SK-N-SH (cell line): Measurements from ENCODE around the gene RUVBL2. TPM values are rescaled to one million over a fixed set of nuclear protein-coding genes. Genes with fewer than 3 reads are reported as not detected.
"Not testable (repeated sequence)": the region's sequence is repeated elsewhere in the genome, so short reads cannot be mapped to it uniquely, and the experiment has no call there.

ENCODE experiments used
- CTCF ChIA-PET: fragments of 300-600, 350-600 bp; formaldehyde crosslinking; extraction: SDS; loops from one replicate; lab custom pipeline; 2021; lab: Yijun Ruan, JAX
- POLR2A ChIA-PET: fragments of 350-600 bp; sonication (Branson Sonifier 250); formaldehyde crosslinking; extraction: SDS; loops from one replicate; lab custom pipeline; 2020; ENCODE audit warnings: antibody characterized with exemption, inconsistent platforms; lab: Yijun Ruan, JAX
- DNase-seq: peaks from one replicate; pipeline ENCODE4 v3.0.0; 2012
- H2AFZ ChIP-seq: fragments of 200-600 bp; sonication (generic); 2 replicates; pipeline ENCODE4 v1.8.1; 2016; ENCODE audit warnings: antibody characterized with exemption, mild to moderate bottlenecking, low read depth
- H3F3A ChIP-seq: fragments of 200-600 bp; sonication (generic); replicated peaks from 2 replicates; pipeline ENCODE3; 2016; ENCODE audit warnings: antibody characterized with exemption, mild to moderate bottlenecking; ENCODE audit not compliant: insufficient read depth
- H3K27ac ChIP-seq, 2 experiments: fragments of 200-500 bp in 1 of 2; fragments of 200-600 bp in 1 of 2; sonication (Bioruptor generic) in 1 of 2; sonication (generic), shearing (Covaris generic) in 1 of 2; 2 replicates each; pipeline versions ENCODE4 v1.5.1 to v1.6.1; 2014 to 2016; ENCODE audit warnings: low read depth in 2 of 2, inconsistent platforms in 1 of 2, low read length in 1 of 2, mild to moderate bottlenecking in 1 of 2, mixed read lengths in 1 of 2
- H3K27me3 ChIP-seq: fragments of 200-600 bp; sonication (generic), shearing (Covaris generic); 2 replicates; pipeline ENCODE4 v1.6.1; 2016; ENCODE audit warnings: mixed run types; ENCODE audit not compliant: insufficient read depth
- H3K36me3 ChIP-seq, 2 experiments: fragments of 200-500 bp in 1 of 2; fragments of 200-600 bp in 1 of 2; sonication (Bioruptor generic) in 1 of 2; sonication (generic) in 1 of 2; replicated peaks in 1 of 2; 2 replicates each; pipeline versions ENCODE3 to v1.5.1; 2014 to 2016; ENCODE audit warnings: low read length in 1 of 2, mild to moderate bottlenecking in 1 of 2; ENCODE audit not compliant: insufficient read depth in 2 of 2, control insufficient read depth in 1 of 2
- H3K4me1 ChIP-seq, 2 experiments: fragments of 200-500 bp in 1 of 2; fragments of 200-600 bp in 1 of 2; sonication (Bioruptor generic) in 1 of 2; sonication (generic), shearing (Covaris generic) in 1 of 2; 2 replicates each; pipeline versions ENCODE4 v1.5.1 to v1.6.1; 2014 to 2016; ENCODE audit warnings: low read depth in 1 of 2, low read length in 1 of 2, mixed run types in 1 of 2; ENCODE audit not compliant: insufficient read depth in 2 of 2, control insufficient read depth in 1 of 2
- H3K4me2 ChIP-seq: fragments of 200-600 bp; sonication (generic), shearing (Covaris generic); 2 replicates; pipeline ENCODE4 v1.6.1; 2017; ENCODE audit warnings: mixed run types
- H3K4me3 ChIP-seq, 2 experiments: fragments of 200-500 bp in 1 of 2; fragments of 200-600 bp in 1 of 2; sonication (Bioruptor generic) in 1 of 2; sonication (generic), shearing (Covaris generic) in 1 of 2; 2 replicates each; pipeline versions ENCODE4 v1.5.1 to v1.8.1; 2014 to 2016; ENCODE audit warnings: low read depth in 2 of 2, inconsistent platforms in 1 of 2, low read length in 1 of 2, mild to moderate bottlenecking in 1 of 2, mixed read lengths in 1 of 2, moderate library complexity in 1 of 2
- H3K79me2 ChIP-seq: fragments of 200-600 bp; sonication (generic); 2 replicates; pipeline ENCODE4 v1.8.1; 2017; ENCODE audit warnings: mild to moderate bottlenecking; ENCODE audit not compliant: insufficient read depth
- H3K9ac ChIP-seq: fragments of 200-600 bp; sonication (generic); 2 replicates; pipeline ENCODE4 v1.6.1; 2017; ENCODE audit warnings: mixed run types
- H3K9me2 ChIP-seq: fragments of 200-600 bp; sonication (generic); 2 replicates; pipeline ENCODE4 v1.6.1; 2017; ENCODE audit warnings: mixed run types
- H3K9me3 ChIP-seq: fragments of 200-600 bp; sonication (generic); 2 replicates; pipeline ENCODE4 v1.6.1; 2017; ENCODE audit warnings: mixed run types, mild to moderate bottlenecking, moderate library complexity
- H4K20me1 ChIP-seq: fragments of 200-600 bp; sonication (generic); 2 replicates; pipeline ENCODE4 v1.6.1; 2017; ENCODE audit warnings: mild to moderate bottlenecking, mixed run types; ENCODE audit not compliant: insufficient read depth
- CTCF ChIP-seq: fragments of 200-600 bp; sonication (generic); IDR thresholded peaks from 2 replicates; pipeline ENCODE4 v1.6.1; 2017; ENCODE audit warnings: antibody characterized with exemption, mild to moderate bottlenecking, moderate library complexity
- FOSL2 ChIP-seq: IDR thresholded peaks from 2 replicates; pipeline ENCODE4 v1.4.0; 2012; ENCODE audit warnings: low read depth, mild to moderate bottlenecking, moderate library complexity, borderline replicate concordance
- FOXJ3 ChIP-seq: sonication (generic); formaldehyde crosslinking; IDR thresholded peaks from 2 replicates; pipeline ENCODE4 v1.5.1; 2020; ENCODE audit warnings: mild to moderate bottlenecking, missing genetic modification reagents
- GABPA ChIP-seq: IDR thresholded peaks from 2 replicates; pipeline ENCODE4 v1.4.0; 2012; ENCODE audit warnings: low read depth, mild to moderate bottlenecking
- GATA2 ChIP-seq: sonication (generic); formaldehyde crosslinking; IDR thresholded peaks from 2 replicates; pipeline ENCODE4 v1.5.0; 2020; ENCODE audit warnings: mild to moderate bottlenecking, missing genetic modification reagents
- MEF2A ChIP-seq: IDR thresholded peaks from 2 replicates; pipeline ENCODE4 v1.4.0; 2012; ENCODE audit warnings: low read depth, borderline replicate concordance
- MXI1 ChIP-seq: IDR thresholded peaks from 2 replicates; pipeline ENCODE4 v1.6.1; 2012; ENCODE audit warnings: mild to moderate bottlenecking, low read depth, low read length, improper control_type of control experiment
- SIN3A ChIP-seq: IDR thresholded peaks from 2 replicates; pipeline ENCODE4 v1.6.1; 2012; ENCODE audit warnings: low read depth, mild to moderate bottlenecking, low read length, moderate library complexity, borderline replicate concordance
- SMC3 ChIP-seq: IDR thresholded peaks from 2 replicates; pipeline ENCODE4 v1.6.1; 2012; ENCODE audit warnings: low read depth, low read length, improper control_type of control experiment
- TAF1 ChIP-seq: IDR thresholded peaks from 2 replicates; pipeline ENCODE4 v1.6.1; 2012; ENCODE audit warnings: low read depth, mild to moderate bottlenecking, low read length, moderate library complexity, borderline replicate concordance
- USF1 ChIP-seq: IDR thresholded peaks from 2 replicates; pipeline ENCODE4 v1.4.0; 2012; ENCODE audit warnings: low read depth, borderline replicate concordance
- WGBS: methylation state at CpG from one replicate; pipeline ENCODE4 v1.1.6; 2017; ENCODE audit warnings: low lambda C conversion rate; 5-methylcytosine and 5-hydroxymethylcytosine counted together
- polyA plus RNA-seq, 3 experiments: library from polyadenylated mRNA; depleted of rRNA; stranded (reverse); fragments of >200 nt; gene quantifications; 2 replicates each; pipeline ENCODE4 v1.2.3, GENCODE V29; 2012
- TF ChIP-seq, protein P1 (sequence below): IDR thresholded peaks from 2 replicates; pipeline ENCODE4 v1.4.0; 2012; ENCODE audit warnings: low read depth

The RUVBL2 gene
- polyA plus RNA-seq, 1 of the 3 experiments (the other 2 are of a cell fraction) = 459 TPM

DNA sequence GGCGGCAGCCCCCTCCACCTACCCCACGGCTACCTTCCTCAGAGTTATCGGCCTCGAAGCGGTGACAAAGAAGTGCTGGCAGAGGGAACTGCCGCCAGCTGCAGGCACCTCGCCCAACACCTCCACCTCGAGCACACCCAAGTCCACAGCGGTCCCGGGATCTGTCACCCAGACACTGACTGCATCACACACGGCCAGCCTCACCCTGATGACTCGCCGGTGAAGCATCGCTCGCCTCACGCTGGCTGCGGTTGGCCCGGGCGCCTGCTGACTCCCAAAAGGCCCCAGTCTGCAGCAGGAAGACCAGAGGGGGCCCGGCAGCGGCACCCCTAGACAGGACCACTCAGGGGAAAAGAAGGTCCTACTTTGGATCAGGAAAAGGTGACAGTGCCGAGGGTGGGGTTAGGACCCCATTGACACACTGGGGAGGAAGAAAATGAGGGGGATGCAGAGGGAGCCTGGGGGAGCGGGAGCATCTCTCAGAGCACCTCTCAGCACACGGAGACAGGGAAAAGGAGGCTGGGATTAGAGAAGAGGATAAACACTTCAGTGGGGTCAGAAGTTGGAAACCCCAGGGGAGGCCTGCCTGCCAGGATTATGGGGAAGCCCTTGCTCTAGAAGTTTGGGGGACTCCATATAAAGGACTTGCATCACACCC, 56.8 kb downstream of the RUVBL2 start:
- H3K27me3 ChIP-seq, H4K20me1 ChIP-seq, H3K36me3 ChIP-seq, H3K9me3 ChIP-seq, DNase-seq, POLR2A ChIA-PET, H3K9ac ChIP-seq, H3F3A ChIP-seq, H3K4me3 ChIP-seq, H3K4me1 ChIP-seq, H3K79me2 ChIP-seq, H3K9me2 ChIP-seq: not testable (repeated sequence)
- WGBS = 40% methylated on average over 5 of the region's 24 CpGs
- CTCF ChIA-PET = interaction anchor here (1.0 kb wide), 1 partner anchor 9 kb away, joined by 3 read pairs; no protein-coding TSS in a partner anchor
- H3K4me2 ChIP-seq = peak overlapping the region; percentile 37; the same call in 1 of the 2 replicates
- TF ChIP-seq FOSL2 = peak; percentile 30; the same call in 1 of the 2 replicates
- H2AFZ ChIP-seq = peak overlapping the region; percentile 46; the same call in 1 of the 2 replicates
- peak overlapping the region in 1 of 2 experiments; percentile 44; a peak in 1 of 4 replicates for H3K27ac ChIP-seq

GRCh38 chr19:49056101-49056901, 62.6 kb downstream of the RUVBL2 start:
- peaks cover 48% of the 10 kb centered on the region for H3K79me2 ChIP-seq
- peaks cover 14% of the 10 kb centered on the region for H3F3A ChIP-seq
- H3K27ac ChIP-seq = peak overlapping the region in 1 of 2 experiments; percentile 40; a peak in 1 of 4 replicates
- H3K9me3 ChIP-seq = no peaks in the 10 kb centered on the region
- peak; percentile 91 for DNase-seq
- WGBS = 5% methylated on average over 22 of the region's 63 CpGs
- no peaks in the 10 kb centered on the region for H3K9me2 ChIP-seq
- peaks cover 0 to 15% of the 10 kb centered on the region in 2 experiments; a peak in 2 of 4 replicates for H3K4me1 ChIP-seq
- no peaks in the 10 kb centered on the region for H4K20me1 ChIP-seq
- no peaks in the 10 kb centered on the region for H3K36me3 ChIP-seq
- H2AFZ ChIP-seq = peak overlapping the region; percentile 82
- TF ChIP-seq MEF2A (no peak), TAF1 (0 out of 2 replicates have a peak, but pooled peaks have one; percentile 29), SIN3A (no peak), FOXJ3 (CRISPR knock-in tag) (no peak), CTCF (peak; percentile 39), USF1 (no peak), MXI1 (peak; percentile 22; the same call in 1 of the 2 replicates), GATA2 (CRISPR knock-in tag) (no peak), GABPA (no peak), SMC3 (no peak)
- TF ChIP-seq, protein P1, sequence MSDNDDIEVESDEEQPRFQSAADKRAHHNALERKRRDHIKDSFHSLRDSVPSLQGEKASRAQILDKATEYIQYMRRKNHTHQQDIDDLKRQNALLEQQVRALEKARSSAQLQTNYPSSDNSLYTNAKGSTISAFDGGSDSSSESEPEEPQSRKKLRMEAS = peak; percentile 71; the same call in 1 of the 2 replicates
- peak overlapping the region; percentile 93 for H3K4me2 ChIP-seq
- POLR2A ChIA-PET = no interaction called here
- H3K4me3 ChIP-seq = peak overlapping the region; percentile 55 to 71
- peak overlapping the region; percentile 62; the same call in 1 of the 2 replicates for H3K9ac ChIP-seq
- H3K27me3 ChIP-seq = no peaks in the 10 kb centered on the region
- CTCF ChIA-PET = interaction anchor here (0.9 to 3.2 kb wide), 5 partner anchors 13 to 169 kb away, joined by 4 to 13 read pairs (median 6); no protein-coding TSS in a partner anchor

GRCh38 chr19:49056902-49057596, 63.4 kb downstream of the RUVBL2 start:
- H3K27me3 ChIP-seq, H3K9me3 ChIP-seq, H3K27ac ChIP-seq, POLR2A ChIA-PET, DNase-seq, H3K36me3 ChIP-seq, H3K9me2 ChIP-seq, H4K20me1 ChIP-seq: not testable (repeated sequence)
- Histone ChIP-seq H3K4me3 (peak overlapping the region; percentile 55 to 71), H3K4me1 (peaks cover 0 to 15% of the 10 kb centered on the region in 2 experiments; a peak in 2 of 4 replicates), H2AFZ (0 out of 2 replicates have a peak overlapping the region, but pooled peaks have one; percentile 65), H3K4me2 (peak overlapping the region; percentile 93), H3K9ac (peak overlapping the region; percentile 62; the same call in 1 of the 2 replicates), H3F3A (peaks cover 12% of the 10 kb centered on the region), H3K79me2 (peaks cover 54% of the 10 kb centered on the region)
- CTCF ChIA-PET = interaction anchor here (0.6 to 3.2 kb wide), 8 partner anchors 11 to 387 kb away, joined by 3 to 13 read pairs (median 4); no protein-coding TSS in a partner anchor
- WGBS = 39% methylated on average over 24 of the region's 34 CpGs
